ENCODE results near the gene STK16.
"Not testable (repeated sequence)": the region's sequence is repeated elsewhere in the genome, so short reads cannot be mapped to it uniquely, and the experiment has no call there.

STK16 gene

GRCh38 chr2:219272995-219273394 is 27.7 kb downstream of the STK16 start:
- DNase-seq = no peak

DNA sequence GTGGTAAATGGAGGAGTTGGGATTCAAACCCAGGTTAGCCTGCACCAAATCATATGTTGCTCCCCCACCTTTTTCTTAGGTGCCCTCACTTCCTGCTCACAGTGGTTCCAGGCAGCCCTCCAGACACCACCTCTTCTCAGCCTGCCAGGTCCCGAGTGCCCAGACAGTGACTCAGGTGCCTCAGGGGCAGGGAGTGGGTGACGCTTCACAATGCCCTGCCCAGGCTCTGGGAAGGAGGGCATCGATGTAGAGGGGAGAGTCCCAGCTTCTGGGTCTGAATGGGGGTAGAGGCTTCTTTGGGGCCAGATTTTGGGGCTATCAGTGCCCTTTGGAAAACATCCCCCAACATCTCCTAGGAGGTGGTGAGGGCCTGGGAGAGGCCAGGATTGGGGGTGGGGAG is 28.7 kb downstream of the STK16 start:
- no peak for DNase-seq

DNA sequence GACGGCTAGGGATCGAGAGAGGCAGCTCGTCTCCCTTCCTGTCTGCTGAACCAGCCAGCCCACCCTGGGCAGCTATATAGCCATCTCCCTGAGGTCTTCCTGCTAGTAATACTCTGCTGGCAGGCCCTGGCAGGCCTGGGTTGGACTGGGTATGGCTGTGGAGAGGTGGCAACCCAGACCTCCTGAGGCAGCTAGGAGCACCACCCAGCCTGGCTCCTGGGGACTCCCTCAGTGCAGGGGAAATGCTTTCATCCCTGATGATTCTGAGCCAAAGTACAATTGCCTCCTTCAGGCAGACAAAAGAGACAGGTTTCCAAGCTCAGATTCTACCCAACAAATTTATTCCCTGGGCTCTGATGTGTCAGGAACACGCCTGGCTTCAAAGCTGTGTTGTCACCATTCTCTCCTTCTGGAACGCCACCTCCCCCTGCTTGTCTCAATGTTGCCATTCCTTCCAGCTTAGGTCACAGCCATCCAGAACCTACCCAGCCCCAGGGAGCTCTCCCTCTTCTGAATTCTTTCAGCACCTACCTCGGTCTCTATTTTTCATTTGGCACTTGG is 29.2 kb downstream of the STK16 start:
- no peak for DNase-seq

- DNase-seq = peak; percentile 3 to 20
These were observed 32.7 kb downstream of the STK16 start for GRCh38 chr2:219277703-219278654.

GRCh38 chr2:219278655-219279150 is 33.4 kb downstream of the STK16 start:
- DNase-seq = no peak

DNA sequence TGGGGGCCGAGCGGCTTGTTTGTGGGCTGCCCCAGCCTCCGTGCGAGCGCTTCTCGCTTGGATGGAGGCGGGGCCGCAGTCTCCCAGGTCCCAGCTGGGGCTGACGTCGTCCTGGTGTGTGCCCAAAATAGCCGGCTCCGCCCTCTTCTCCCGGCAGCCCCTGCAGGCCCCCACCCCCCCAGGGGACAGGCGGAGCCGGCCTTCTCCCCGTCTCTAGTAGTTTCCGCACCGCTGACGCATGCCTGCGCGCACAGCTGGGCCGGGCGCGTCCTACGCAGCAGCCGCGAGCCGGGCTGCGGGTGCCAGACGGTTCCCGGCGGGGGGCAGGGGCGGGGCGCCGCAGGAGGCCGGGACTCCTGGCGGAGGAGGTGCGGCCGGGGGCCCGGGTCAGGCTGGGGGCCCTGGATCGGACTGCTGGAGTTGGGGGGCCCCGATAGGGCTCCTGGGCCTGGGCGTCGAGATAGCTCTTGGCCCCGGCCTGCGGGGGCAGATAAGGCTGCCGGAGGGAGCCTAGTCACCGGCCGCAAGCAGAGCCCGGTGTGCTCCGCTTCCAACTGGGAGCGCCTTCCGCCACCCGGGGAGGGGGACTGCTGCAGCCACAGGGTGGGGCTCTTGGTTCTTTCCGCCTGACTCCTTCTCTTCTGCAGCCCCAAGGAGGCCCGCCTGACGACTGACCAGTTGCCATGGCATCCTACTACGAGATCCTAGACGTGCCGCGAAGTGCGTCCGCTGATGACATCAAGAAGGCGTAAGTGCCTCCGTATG is 34.1 kb downstream of the STK16 start, which contains the start of gene DNAJB2:
Gene DNAJB2, plus strand, starts transcription at position 216 of the 765 bp plus-strand sequence. Its CDS starts 468 bp downstream, at position 684.
- peak; percentile 72 to 92 for DNase-seq

DNA sequence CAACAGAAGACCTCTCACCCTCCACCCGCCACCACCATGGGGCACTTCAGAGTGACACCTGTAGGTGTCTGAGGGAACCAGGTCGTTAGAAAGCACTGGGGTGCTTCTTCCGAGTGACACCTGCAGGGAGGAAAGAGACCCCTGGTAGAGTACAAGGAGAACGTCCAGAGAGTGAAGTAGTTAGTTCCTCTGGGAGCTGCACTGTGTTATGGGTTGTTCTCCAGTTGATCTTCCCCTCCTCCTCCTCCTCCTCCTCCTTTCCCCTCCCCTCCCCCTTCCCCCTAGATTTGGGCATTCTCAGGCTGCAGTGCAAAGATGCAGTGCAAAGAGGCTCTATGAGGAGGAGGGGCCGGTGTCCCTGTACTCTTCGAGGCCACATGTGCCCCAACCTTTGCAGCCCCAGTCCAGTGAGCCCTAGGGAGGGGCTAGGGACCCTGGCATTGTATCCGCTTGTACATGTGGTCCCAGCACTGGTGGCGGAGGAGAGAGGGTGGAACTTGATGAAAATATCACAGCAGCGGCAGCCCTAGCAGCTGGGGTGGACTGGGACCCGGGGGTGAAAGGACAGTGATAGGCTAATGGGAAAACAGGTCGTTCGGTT is 34.7 kb downstream of the STK16 start:
- DNase-seq = no peak

DNA sequence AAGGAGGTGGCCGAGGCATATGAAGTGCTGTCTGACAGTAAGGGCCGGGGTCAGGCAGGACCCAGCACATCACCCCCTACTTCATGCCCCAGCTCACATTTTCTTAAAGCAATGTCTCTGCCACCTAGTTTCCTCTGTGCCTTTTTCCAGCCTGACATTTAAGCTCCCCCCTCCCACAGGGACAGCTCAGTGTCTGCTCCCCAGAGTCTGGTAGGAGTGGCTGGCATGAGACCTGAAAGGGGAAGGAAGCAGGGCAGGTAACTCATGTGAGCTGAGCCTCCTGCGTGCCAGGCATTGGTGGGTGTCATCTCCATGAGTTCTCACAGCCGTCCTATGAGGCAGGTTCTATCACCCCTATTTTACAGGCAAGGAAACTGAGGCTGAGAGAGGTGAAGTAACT is 35.4 kb downstream of the STK16 start:
- no peak for DNase-seq

GRCh38 chr2:219281588-219281987 is 36.3 kb downstream of the STK16 start:
- no peak for DNase-seq

DNA sequence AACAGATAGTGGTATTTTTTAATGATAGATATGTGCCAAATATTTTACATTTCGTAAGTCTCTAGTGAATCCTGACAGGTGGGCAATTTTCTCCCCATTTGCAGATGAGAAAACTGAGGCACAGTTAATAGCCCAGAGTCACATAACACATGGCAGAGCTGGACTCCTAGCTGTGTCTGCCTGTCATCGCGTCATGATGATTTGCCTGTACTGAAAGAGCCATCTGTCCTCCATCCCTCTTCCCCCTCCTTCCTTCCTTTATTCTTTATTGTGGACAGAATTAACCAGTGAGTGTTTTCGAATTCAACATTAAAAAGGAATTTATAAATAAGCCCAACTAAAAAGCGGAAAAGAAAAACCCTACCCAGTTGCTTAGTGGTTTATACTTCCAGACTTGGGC is 37.1 kb downstream of the STK16 start:
- no peak for DNase-seq

DNA sequence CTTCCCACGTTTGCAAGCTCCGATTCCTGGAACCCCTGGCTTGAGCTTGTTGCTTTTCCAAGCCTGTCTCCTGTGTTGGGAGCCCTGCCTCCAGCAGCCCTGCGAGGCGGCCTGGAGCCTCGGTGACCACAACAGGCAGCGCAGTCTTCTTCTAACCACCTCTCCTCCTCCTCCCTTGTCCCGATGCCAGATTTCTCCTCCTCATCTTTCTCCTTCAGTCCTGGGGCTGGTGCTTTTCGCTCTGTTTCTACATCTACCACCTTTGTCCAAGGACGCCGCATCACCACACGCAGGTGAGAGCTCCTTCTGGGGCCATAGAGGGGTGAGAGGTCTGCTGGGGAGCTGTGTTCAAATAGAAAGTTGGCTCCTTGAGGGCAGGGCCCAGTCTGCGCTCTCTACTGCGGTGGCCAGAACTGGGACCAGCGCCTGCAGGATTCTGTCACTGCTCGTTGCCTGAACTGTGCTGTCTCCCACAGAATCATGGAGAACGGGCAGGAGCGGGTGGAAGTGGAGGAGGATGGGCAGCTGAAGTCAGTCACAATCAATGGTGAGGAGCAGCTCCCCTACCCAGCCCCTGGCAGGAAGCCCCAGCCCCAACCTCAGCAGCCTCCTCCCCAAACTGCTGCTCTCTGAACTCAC is 37.8 kb downstream of the STK16 start:
- DNase-seq = no peak

GRCh38 chr2:219284501-219285372 is 39.5 kb downstream of the STK16 start:
- no peak for DNase-seq

- DNase-seq = no peak
These were observed 40.1 kb downstream of the STK16 start for GRCh38 chr2:219285373-219285735.

DNA sequence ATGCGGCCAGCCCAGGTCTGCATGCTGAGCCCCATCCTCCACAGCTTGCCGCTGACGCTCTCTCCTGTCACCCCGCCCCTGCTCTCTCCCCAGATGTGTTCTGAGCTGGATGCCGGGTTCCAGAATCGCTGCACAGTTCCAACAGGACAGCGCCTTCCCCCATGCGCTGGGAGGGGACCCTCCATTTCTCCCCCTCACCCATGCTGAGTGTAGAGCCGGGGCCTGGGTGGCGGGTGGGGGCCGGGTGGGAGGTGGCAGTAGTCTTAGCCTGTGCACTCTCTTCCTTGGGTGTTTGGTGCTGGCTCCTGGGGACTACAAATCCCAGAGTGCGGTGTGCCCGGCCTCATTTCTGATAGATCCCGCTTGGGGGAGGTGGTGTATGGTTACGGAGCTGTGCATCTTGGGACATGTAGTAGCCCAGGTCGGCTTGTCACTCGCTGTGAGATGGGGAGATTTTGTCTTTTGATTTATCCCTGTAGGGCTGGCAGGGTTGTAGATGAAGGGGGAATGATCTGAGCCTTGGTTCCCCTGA is 40.7 kb downstream of the STK16 start:
- DNase-seq = no peak

DNA sequence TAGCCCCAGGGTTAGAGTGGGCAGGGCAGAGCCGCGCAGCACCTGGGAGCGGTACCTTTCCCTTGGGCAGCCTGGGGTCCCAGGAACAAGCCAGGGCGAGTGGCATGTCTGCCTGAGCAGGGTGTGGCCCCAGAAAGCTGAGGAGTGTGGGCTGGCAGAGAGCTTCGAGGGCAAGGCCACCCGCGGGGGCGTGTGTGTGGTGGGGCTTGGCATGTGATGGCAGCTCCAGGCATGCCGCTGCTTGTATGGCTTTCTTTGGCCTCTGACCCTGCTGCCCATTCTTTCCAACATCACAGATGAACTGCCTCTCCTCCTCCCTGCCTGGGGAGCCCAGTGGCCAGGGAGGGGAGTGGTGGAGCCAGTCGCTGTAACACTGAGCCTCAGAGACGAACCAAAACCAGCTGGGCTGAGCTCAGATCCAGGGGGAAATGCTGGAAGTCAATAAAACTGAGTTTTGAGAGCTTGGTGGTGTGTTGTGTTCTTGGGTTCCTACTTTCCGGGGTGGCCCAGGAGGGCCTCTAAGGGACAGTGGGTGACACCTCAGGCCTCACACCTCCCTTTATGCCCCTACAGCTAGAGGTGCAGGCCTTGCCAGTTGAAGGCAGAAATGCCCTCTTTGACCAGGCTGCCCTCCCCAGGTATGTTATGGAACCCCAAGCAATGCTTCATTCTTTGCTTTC is 41.3 kb downstream of the STK16 start:
- DNase-seq = no peak

GRCh38 chr2:219287116-219287440 is 41.8 kb downstream of the STK16 start:
- DNase-seq = not testable (repeated sequence)

- DNase-seq = no peak
These were observed 42.4 kb downstream of the STK16 start for GRCh38 chr2:219287580-219288265.

DNA sequence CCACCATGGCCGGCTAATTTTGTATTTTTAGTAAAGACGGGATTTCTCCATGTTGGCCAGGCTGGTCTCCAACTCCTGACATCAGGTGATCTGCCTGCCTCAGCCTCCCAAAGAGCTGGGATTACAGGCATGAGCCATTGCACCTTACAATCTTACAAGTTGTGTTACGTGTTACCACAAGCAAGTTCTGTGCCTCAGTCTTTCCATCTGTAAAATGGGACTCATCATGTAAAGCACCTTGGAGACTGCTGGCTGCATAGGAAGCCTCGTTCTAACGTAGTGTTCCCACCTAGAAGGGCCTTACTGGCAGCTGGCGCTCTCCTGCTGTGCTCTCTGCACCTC is 43.9 kb downstream of the STK16 start:
- DNase-seq = no peak

DNA sequence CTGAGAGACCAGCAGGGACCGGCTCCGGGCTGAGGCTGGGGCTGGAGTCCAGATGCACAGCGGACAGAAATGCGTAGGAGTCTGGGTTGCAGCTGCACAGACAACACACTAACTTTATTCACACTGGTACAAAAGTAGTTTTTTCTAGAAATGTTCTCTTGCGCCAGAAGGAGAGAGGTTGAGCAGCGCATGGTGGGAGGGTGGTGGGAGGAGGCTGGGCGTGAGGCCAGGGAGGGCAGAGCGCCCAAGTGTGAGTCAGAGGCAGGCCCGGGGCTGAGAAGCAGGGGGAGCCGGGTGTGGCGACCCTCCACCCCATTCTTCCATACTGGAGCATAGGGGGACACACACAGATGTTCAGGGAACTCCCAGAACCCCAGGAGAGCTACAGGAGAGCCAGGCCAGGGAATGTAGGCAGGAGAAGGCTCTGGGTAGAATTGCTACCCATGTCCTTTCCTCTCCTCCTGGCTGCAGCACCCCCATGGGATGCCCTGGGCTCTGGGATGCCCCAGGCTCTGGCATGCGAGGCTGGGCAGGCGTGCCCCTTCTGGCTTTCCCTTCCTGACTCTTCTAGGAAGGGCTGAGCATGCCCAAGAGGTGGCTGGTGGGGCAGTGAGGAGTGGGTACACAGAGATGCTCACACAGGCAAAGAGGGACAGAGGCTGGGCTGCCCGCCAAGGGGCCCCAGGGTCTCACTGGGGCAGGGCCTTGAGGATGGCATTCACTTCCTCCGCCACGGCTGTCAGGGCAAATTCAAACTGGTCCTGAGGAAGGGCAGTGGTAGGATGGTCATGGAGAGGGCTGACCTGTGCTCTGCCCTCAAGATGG is 44.5 kb downstream of the STK16 start:
- DNase-seq = no peak
